Measurements from ENCODE around the gene SAP130. TPM values are rescaled to one million over a fixed set of nuclear protein-coding genes. Genes with fewer than 3 reads are reported as not detected.
"Not testable (repeated sequence)": the region's sequence is repeated elsewhere in the genome, so short reads cannot be mapped to it uniquely, and the experiment has no call there.

Gene SAP130
- total RNA-seq, 1 experiment from 2014 or later, result 45.6 TPM

- peaks cover 18% of the 10 kb centered on the region for H3K27me3 Mint-ChIP-seq (ENCODE audit: low read depth)
- Histone ChIP-seq H3K9ac (ENCODE audit: extremely low read depth, insufficient read length, low read length) (no peak overlapping the region), H2BK5ac (ENCODE audit: insufficient read length, low read length) (no peak overlapping the region), H3K14ac (ENCODE audit: insufficient read depth, low read length) (no peak overlapping the region), H3K4me2 (ENCODE audit: insufficient read depth, insufficient read length, low read length) (no peak overlapping the region), H3K79me2 (ENCODE audit: insufficient read depth, low read length) (no peaks in the 10 kb centered on the region), H4K8ac (replicated peaks; ENCODE audit: insufficient read length, low read depth, low read length) (no peak overlapping the region), H2BK15ac (ENCODE audit: low read depth, low read length) (no peak overlapping the region), H3T11ph (ENCODE audit: low read length) (no peak overlapping the region), H3K27me3 (ENCODE audit: insufficient read depth, low read length) (no peaks in the 10 kb centered on the region), H4K5ac (ENCODE audit: insufficient read length, low read depth, low read length) (no peak overlapping the region), H3K23me2 (ENCODE audit: insufficient read length, low read depth, low read length, poor library complexity, severe bottlenecking) (no peaks in the 10 kb centered on the region), H4K91ac (ENCODE audit: insufficient read length, low read depth, low read length) (no peak overlapping the region), H3K27ac (ENCODE audit: insufficient read length, low read depth, low read length) (no peak overlapping the region), H3K18ac (ENCODE audit: insufficient read length, low read depth, low read length) (no peak overlapping the region), H3K23ac (ENCODE audit: insufficient read length, low read depth, low read length) (no peak overlapping the region), H3K9me3 (ENCODE audit: control insufficient read depth, low read depth, low read length) (no peaks in the 10 kb centered on the region), H2BK12ac (ENCODE audit: insufficient read length, low read depth, low read length) (no peak overlapping the region), H3K4me1 (ENCODE audit: insufficient read depth, low read length) (no peaks in the 10 kb centered on the region), H4K20me1 (ENCODE audit: control insufficient read depth, insufficient read depth, insufficient read length) (no peaks in the 10 kb centered on the region), H3K4ac (ENCODE audit: low read depth, low read length) (no peak overlapping the region), H2BK20ac (ENCODE audit: low read depth, low read length, poor library complexity, severe bottlenecking) (no peak overlapping the region), H2AFZ (ENCODE audit: low read length) (no peak overlapping the region), H2AK5ac (ENCODE audit: insufficient read length, low read length) (no peak overlapping the region), H2BK120ac (ENCODE audit: low read depth, low read length, poor library complexity, severe bottlenecking) (no peak overlapping the region), H3K79me1 (ENCODE audit: insufficient read depth, low read depth, low read length, poor library complexity, severe bottlenecking) (no peaks in the 10 kb centered on the region), H3K56ac (ENCODE audit: insufficient read length, low read depth, low read length) (no peak overlapping the region)
- DNase-seq, result peak; percentile 42
- H3K9me3 Mint-ChIP-seq, result no peaks in the 10 kb centered on the region; a peak in 1 of 5 replicates
- H3K4me3 Mint-ChIP-seq, result no peak overlapping the region
- H3K36me3 Mint-ChIP-seq (ENCODE audit: insufficient read depth in 1 of 3, low read depth in 3 of 3), result no peaks in the 10 kb centered on the region
- no peak overlapping the region for H3K27ac Mint-ChIP-seq
- TF ChIP-seq CTCF (conservative IDR thresholded peaks at IDR 0.05), result peak; percentile 18; the same call in 1 of the 3 replicates
- H3K4me1 Mint-ChIP-seq, result peaks cover 11 to 13% of the 10 kb centered on the region in 2 experiments
- no CpG with 5 or more reads among the region's 6 CpGs for WGBS (ENCODE audit: extremely low coverage, insufficient read length, low lambda C conversion rate)
Observed at GRCh38 chr2:127909019-127909418, 118.8 kb downstream of the SAP130 start.

- WGBS (ENCODE audit: extremely low coverage, insufficient read length, low lambda C conversion rate), result no CpG with 5 or more reads among the region's 12 CpGs
- not testable (repeated sequence) for H3K18ac ChIP-seq (ENCODE audit: insufficient read length, low read depth, low read length); H3K27ac Mint-ChIP-seq; H4K91ac ChIP-seq (ENCODE audit: insufficient read length, low read depth, low read length); H2AFZ ChIP-seq (ENCODE audit: low read length); H2BK120ac ChIP-seq (ENCODE audit: low read depth, low read length, poor library complexity, severe bottlenecking); H2BK12ac ChIP-seq (ENCODE audit: insufficient read length, low read depth, low read length); H3K79me1 ChIP-seq (ENCODE audit: insufficient read depth, low read depth, low read length, poor library complexity, severe bottlenecking); H2BK5ac ChIP-seq (ENCODE audit: insufficient read length, low read length); H3K4me3 Mint-ChIP-seq; H4K20me1 ChIP-seq (ENCODE audit: control insufficient read depth, insufficient read depth, insufficient read length); H2BK15ac ChIP-seq (ENCODE audit: low read depth, low read length); H3K23me2 ChIP-seq (ENCODE audit: insufficient read length, low read depth, low read length, poor library complexity, severe bottlenecking); H3K79me2 ChIP-seq (ENCODE audit: insufficient read depth, low read length); H3K27me3 ChIP-seq (ENCODE audit: insufficient read depth, low read length); H3K23ac ChIP-seq (ENCODE audit: insufficient read length, low read depth, low read length); H3K14ac ChIP-seq (ENCODE audit: insufficient read depth, low read length); H3K9ac ChIP-seq (ENCODE audit: extremely low read depth, insufficient read length, low read length); H2BK20ac ChIP-seq (ENCODE audit: low read depth, low read length, poor library complexity, severe bottlenecking); H3K9me3 ChIP-seq (ENCODE audit: control insufficient read depth, low read depth, low read length); H3K27ac ChIP-seq (ENCODE audit: insufficient read length, low read depth, low read length); H3K4ac ChIP-seq (ENCODE audit: low read depth, low read length); H4K8ac ChIP-seq (replicated peaks; ENCODE audit: insufficient read length, low read depth, low read length); H3K36me3 Mint-ChIP-seq (ENCODE audit: insufficient read depth in 1 of 3, low read depth in 3 of 3); H3T11ph ChIP-seq (ENCODE audit: low read length); H3K4me1 ChIP-seq (ENCODE audit: insufficient read depth, low read length); DNase-seq; H4K5ac ChIP-seq (ENCODE audit: insufficient read length, low read depth, low read length); H3K4me2 ChIP-seq (ENCODE audit: insufficient read depth, insufficient read length, low read length); H2AK5ac ChIP-seq (ENCODE audit: insufficient read length, low read length); H3K9me3 Mint-ChIP-seq; H3K56ac ChIP-seq (ENCODE audit: insufficient read length, low read depth, low read length)
- Mint-ChIP-seq H3K4me1 (peaks cover 11 to 13% of the 10 kb centered on the region in 2 experiments), H3K27me3 (ENCODE audit: low read depth) (peaks cover 18% of the 10 kb centered on the region)
Observed at GRCh38 chr2:127907733-127908400, 120.0 kb downstream of the SAP130 start.

All from H9 (cell line).